Fibroblast of skin of left biceps (primary cell): ENCODE data around the gene CDIP1.

Experiments used
- DNase-seq, 2 experiments: peaks; one replicate each; pipeline ENCODE4 v3.0.0-alpha.2; 2013; ENCODE audit warnings: low read depth in 2 of 2

CDIP1 gene

DNA sequence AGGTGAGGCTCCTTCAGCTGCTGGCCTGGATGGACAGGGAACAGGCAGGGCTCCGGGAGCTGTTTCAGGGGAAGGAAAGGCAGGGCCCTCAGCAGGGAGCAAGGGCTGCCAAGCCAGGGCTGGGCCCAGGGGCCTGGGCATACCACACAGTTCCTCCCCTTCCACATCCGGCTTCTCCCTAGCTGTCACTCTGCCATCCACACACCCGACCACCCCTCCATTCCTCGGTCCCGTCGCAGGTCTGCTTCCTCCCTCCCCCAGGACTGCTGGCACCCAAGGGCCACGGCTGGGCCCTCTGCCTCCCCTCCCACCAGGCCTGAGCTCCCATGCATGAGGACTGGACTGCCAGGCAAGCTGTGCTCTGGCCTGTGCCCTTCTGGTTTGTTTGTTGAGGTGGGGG lies 24.0 kb downstream of the CDIP1 start:
- no peak for DNase-seq

DNA sequence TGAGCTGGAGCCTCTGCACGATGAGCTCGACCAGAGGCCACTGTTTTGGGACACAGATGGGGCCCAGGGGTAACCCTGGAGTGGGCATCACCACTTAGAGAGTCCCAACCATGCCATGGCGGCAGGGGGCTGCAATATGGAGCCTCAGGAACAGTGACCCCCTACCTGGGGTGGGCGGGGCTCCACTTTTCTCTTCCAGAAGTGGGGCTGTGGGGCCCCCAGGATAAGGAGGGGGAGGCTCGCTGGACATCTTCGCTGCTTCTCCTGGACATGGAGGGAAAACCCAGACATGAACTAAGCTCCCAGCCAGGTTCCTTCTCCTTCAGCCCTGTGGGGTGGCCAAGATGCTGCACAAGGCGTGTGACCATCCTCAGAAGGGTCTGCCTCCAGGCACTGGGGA lies 24.7 kb downstream of the CDIP1 start:
- DNase-seq, result no peak

DNA sequence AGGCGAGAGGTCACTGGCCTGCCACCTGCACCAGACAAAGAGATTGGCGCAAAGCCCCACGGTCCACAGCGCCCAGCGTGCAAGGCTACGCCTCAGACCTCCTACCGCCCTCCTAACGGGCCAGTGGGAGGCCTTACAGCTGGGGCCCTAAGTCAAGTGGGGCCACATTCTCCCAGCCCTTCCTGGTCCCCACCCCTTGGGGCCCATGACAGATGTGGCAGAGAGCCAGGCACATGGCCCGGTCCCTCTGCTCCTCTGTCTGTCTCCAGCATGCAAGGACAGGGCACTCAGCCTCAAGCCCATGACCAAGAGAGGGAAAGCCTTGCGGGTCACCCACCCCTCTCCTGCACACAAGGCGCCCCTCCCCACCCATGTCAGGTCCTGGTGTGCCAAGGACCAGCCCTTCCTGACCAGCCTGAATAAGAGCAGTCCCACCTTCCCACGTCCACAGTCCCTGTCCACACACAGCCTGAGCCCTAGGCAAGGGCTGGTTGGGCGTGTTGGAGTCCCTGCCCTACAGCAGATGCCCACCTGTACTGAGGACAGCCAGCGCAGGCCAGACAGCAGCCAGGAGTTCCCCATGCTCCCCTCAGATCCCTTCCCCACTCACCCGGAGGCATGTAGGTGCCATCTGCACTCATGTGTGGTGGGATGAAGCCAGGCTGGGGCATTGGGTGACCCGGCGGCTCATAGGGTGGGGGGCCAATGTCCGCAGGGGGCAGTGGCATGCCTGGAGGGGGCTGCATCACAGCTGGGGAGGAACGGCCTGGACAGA lies 25.3 kb downstream of the CDIP1 start:
- no peak for DNase-seq

DNA sequence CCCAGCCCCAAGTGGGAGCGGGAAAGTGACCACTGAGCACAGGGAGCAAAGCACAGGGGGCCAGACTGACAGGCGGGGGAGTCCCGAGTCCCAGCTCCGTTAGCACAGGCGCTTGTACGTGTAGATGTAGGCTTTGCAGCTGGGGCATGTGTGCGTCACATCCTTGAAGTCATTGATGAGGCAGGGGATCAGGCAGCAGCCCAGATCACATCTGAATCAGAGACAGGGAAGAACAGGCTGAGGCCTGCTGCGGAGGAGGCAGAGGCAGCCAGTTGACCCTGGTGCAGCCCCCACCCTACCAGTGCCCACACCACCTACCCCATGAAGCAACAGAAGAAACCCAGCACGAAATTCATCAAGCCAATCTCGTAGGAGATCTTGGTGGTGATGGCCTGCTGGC lies 26.1 kb downstream of the CDIP1 start:
- no peak for DNase-seq

DNA sequence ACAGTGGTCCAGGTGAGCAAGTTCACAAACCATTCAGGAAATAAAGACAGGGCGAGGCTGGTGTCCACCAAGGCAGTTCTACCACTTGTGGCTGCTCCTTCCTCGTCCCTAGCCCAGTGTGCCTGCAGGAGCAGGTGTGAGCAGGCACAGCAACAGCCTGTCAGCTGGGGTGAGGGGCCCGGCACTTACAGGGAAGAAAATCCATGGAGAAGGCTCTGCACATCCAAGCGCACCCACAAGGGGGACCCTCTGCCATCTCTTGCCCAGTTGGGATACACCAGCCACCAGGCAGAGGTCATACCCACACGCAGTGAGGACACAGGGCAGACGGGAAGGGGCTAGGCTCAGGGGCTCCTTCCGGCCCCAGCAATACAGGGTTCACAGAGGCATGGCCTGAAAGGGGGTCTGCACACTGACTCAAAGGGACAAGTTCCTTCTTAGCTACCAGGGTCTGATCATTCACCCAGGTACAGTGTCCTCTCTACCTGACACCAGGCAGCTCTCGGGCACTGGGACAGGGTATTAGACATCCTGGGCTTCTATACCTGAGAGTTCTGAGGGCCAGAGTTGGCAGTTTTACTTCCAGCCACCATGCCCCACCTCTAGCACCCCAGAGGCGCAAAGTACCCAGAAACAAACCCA lies 27.0 kb downstream of the CDIP1 start:
- no peak for DNase-seq

DNA sequence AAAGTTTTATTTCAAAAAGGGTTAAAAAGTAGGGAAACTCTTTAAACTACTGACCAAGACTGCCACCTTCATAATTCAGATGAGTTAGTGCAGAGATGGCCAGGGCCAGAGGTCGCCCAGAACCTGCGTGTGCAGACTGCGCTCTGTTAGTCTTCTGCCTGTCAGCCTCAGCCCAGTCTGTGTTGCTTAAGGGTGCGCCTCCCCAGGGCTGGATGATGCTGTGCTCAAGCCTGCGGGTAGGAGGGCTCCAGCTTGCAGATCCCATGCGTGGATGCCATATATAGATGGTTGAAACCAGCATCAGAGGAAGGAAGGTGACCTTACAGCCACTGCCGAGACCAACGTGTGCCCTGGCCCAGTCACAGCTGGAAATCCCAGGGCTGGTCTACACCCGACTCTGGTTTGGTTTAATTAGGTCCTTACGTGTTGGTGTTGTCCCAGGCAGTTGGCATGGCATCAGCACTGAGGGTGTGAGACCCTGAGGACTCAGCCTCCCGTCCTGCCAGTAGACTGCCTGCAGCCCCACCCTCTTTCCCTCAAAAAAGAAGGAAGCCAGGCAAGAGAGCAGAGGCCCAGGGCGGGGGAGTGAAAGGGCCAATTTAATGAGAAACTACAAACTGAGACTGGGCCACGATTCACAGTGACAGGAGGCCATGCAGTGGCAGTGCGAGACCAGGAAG lies 27.7 kb downstream of the CDIP1 start:
- no peak for DNase-seq

DNA sequence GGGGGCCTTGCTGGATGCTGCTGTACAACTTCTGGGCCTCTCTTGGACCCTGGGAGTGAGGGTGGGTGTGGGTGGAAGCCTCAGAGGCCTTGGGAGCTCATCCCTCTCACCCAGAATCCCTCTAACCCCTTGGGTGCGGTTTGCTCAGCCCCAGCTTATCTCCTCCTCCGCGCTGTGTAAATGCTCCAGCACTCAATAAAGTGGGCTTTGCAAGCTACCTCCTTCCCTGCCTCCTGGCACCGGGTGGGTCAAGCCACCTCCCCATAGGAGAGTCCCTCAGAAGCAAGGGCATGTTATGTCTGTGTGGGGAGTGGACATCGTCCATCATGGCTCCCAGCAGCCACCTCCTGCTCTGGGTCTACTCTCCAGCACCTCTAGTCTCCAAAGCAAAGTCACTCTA lies 28.4 kb downstream of the CDIP1 start:
- no peak for DNase-seq

DNA sequence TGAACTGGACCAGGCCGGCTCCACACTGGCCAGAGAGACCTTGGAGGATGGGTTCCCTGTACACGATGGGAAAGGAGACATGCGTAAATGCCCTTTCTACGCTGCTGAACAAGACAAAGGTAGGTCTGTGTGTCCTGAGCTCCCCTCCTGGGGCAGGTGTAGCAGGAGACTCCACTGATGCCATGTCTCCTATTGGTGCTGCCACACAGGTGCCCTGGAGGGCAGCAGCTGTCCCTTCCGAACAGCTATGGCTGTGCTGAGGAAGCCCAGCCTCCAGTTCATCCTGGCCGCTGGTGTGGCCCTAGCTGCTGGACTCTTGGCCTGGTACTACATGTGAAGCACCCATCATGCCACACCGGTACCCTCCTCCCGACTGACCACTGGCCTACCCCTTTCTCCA lies 29.2 kb downstream of the CDIP1 start:
- DNase-seq, result no peak

DNA sequence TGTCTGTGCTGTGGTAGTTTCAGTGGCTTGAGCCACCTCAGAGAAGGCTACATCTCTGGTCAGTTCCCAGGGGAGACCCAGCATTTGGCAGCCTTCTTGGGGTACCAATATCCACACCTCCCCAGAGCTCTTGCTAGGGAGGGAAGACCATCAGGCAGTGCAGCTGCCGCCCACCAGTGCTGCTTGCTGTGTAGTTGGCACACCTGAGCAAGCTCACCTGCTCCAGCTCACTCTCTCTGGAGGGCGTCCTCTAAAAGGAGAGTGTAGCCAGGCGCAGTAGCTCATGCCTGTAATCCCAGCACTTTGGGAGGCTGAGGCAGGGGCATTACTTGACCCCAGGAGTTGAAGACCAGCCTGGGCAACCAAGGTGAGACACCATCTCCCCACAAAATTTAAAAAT lies 29.8 kb downstream of the CDIP1 start:
- no peak for DNase-seq

DNA sequence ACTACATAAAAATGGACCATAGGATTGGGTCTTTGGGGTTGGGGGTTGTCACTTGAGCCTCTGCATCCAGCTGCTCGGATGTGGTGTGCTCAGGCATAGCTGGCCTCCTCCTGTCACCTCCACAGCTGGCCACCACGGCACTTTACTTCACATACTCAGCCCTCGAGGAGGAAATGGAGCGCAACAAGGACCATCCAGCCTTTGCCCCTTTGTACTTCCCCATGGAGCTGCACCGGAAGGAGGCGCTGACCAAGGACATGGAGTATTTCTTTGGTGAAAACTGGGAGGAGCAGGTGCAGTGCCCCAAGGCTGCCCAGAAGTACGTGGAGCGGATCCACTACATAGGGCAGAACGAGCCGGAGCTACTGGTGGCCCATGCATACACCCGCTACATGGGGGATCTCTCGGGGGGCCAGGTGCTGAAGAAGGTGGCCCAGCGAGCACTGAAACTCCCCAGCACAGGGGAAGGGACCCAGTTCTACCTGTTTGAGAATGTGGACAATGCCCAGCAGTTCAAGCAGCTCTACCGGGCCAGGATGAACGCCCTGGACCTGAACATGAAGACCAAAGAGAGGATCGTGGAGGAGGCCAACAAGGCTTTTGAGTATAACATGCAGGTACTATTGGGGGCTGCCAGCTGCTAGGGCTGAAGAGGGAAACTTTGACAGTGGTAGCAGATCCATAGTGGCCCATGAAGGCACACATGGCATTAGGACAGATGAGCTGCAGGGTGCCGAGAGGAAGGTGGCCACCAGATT lies 30.8 kb downstream of the CDIP1 start:
- DNase-seq, result no peak

DNA sequence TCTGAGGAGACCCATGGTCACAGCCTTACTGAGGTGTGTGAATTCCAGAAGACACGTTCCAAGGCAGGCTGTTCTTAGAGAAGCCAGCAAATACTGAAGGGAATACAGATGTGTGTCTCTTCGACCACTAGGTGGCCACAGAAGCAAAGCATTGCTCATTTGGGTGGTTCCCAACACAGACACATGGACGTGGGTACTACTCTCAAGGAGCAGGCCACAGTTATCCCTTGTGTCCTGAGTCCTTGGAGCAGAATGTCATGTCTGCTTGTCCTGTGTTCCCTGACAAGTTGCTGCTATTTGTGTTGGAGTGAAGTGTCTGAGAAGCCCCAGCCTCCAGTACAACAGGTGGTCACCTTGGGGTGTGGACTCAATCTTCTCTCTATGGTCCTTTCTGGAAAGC lies 32.1 kb downstream of the CDIP1 start:
- peak; percentile 44 to 45 for DNase-seq

DNA sequence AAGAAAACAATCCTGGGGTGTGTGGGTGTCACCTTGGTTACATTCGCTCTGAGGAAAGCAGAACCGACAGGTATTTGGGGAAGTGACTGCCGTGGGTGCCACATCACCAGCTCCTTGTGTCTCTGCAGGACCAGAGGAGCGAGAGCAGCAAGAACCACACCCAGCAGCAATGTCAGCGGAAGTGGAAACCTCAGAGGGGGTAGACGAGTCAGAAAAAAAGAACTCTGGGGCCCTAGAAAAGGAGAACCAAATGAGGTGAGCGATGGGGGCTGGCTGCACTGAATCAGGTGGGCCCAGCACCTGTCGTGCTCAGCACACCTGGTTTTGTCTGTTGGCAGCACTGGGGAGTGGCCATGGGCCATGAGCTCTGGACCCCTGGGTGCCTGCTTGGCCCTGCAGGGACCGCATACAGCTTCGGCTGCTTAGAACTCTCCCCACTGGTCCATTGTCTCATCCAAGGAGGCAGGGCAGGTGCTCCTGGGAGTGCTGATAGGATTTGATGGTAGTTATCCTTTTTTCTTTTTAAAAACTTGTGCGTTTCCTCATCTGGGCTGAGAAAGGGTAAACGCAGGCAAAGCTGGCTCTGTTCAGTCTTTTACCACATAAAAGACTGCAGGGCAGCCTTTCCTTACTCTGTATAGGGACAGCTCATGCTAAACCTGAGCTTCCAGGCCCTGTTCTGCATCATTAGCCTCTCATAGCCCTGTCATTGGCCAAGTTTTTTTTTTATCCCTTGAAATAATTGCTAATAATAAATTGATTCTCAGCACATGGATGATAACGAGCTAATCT lies 33.0 kb downstream of the CDIP1 start:
- no peak for DNase-seq

DNA sequence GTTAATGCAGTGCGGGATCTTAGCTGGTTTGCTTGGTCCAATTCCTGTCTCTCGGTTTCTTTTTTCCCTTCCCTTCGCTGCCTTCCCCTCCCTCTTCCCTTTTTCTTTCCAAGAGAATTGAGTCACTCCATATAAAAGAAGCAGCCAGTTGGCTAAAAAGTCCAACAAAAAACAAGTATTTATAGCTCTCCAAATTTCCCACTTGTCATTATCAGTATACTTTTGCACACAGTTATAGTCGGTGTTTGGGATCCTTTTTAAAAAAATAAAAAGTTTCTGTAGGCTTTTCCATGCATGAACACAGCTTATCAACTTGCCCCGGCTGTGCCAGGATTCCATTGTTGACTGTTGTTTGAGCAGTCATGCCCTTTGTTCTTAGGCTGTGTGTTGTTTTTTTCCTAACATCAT lies 37.5 kb downstream of the CDIP1 start:
- no peak for DNase-seq

DNA sequence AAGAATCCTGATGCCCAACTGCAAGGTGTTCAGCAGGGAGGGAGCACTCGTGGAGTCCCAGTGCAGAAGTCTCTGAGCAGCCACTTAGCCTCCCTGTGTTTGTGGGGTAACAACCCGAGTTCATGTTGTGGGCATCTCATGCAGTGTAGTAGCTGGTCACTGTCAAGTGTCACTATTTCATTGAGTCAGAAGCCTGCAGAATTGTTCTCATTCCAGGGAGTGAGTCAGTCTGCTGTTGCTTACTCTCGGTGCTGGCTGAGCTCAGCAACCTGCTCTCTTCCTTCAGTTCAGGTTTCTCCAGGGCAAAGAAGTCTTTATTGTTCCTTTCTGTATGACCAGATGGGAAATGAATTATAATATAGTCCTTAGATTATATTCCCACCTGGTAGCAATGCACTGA lies 38.3 kb downstream of the CDIP1 start:
- DNase-seq, result no peak

DNA sequence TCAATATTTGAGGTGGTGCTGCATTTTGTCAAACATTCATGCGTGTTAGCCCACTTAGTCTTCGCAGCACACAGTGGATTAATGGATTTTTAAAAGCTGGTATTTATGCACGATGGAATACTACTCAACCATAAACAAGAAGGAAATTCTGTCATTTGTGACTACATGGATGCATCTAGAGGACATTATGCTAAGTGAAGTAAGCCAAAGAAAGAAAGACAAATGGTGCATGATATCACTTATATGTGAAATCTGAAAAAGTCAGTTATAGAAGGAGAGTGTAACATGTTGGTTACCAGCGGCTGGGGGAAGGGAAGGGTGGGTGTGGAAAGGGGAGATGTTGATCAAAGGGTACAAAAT lies 39.4 kb downstream of the CDIP1 start:
- no peak for DNase-seq

DNA sequence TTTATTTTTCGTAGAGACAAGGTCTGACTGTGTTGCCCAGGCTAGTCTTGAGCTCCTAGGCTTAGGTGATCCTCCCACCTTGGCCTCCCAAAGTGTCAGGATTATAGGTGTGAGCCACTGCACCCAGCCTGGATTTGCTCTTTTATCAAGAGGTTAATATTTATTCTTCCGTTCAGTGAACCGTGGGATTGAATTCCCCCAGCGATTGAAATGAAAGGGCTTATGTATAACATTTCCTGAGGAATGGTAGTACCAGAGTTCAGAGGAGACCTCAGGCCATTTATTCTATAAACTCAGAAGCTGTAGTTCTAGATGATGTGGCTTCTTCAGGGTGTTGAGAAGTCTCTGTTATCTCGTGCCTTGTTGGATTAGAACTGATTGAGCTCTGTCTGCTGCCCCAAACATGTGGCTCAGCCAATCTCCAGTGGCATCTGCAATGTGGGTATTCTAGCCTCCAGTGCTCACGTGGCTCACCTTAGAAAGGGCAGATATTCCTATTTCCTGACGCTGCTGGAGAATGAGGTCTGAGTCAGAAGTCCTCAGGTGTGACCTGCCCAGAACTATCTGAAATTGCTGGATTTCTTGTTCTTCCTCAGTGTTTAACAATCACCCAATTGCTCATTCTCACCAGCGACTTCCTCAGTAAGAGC lies 39.9 kb downstream of the CDIP1 start:
- DNase-seq, result no peak

DNA sequence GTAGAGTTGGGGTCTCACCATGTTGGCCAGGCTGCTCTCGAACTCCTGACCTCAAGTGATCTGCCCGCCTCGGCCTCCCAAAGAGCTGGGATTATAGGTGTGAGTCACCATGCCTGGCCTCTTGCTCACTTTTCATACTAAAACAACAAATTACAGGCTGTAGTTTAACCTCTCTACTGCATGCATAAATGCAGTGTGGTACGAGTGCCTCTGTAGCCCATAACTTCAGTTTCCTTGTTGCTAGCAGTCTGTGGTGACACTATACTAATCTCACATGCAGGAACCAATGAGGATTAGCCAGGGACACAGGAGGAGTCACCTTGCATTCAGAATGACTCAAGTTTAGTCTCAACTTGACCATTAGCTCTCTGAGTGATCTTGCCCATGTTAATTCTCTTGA lies 42.3 kb downstream of the CDIP1 start:
- no peak for DNase-seq

DNA sequence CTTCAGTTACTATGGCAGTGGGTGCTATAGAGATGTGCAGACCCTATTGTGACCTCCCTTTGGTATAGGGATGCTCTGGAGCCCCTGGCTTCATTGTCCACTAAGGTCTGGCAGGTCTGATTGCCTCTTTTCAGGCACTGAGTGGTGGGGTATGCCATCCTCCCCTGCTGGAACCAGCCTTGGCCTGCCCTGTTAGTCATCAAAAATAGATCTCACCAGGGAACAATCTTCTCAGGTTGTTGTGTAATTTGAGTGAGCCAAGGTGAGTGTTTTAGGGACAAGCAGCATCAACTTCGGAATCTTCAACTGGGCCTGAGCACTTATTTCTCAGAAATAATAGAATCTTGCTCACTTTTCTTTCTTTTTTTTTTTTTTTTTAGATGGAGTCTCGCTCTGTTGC lies 42.8 kb downstream of the CDIP1 start:
- no peak for DNase-seq

DNA sequence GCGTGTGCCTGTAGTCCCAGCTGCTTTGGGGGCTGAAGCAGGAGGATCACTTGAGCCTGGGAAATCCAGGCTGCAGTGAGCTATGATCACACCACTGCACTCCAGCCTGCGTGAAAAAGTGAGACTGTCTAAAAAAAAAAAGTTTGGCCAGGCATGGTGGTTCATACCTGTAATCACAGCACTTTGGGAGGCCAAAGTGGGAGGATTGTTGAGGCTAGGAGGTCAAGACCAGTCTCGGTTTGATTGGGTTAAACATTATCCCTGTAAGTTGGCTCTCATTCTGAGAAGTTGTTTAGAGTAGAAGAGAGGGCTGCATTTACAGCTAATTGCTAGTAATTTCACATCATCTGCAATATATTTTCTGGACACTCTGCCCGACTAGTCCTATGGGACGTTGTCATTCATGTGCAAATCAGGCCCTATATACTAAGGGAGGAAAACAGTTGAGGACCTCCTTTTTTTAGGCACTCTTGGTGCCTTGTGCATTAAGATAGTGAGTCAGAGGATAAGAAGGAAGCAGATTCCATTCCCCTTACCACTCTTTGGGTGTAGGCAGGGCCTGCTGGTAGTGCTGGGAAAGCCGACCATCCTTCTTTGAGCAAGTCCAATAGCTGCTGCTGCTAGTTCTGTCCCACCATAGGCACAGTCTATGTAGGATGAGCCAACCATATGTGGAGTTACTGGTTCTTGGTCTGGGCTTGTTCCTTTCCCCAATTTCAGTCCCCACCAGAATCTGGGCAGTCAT lies 43.7 kb downstream of the CDIP1 start:
- no peak for DNase-seq

DNA sequence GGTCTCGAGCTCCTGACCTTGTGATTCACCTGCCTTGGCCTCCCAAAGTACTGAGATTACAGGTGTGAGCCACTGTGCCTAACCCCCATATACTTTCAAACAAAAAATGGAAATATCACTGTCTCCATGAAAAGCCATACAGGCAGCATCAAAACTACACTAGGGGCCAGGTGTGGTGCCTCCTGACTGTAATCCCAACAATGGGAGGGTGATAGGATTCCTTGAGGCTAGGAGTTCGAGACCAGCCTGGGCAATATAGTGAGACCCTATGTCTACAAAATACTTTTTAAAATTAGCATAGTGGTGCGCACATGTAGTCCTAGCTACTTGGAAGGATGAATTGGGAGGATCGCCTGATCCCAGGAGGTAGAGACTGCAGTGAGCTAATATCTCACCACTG lies 46.7 kb downstream of the CDIP1 start:
- no peak for DNase-seq
